ENCODE measurements around the gene MC1R.

The MC1R gene

GRCh38 chr16:89946515-89946914, 27.9 kb downstream of the MC1R start:
- Histone ChIP-seq H3K36me3 (ENCODE audit: control insufficient read depth in 1 of 2, insufficient read depth in 2 of 2, low read length in 2 of 2) (no peaks in the 10 kb centered on the region), H3K4me3 (ENCODE audit: low read depth in 1 of 2, low read length in 2 of 2) (no peak overlapping the region), H3K27me3 (ENCODE audit: low read depth, low read length) (no peaks in the 10 kb centered on the region), H3K4me1 (ENCODE audit: control insufficient read depth in 1 of 2, insufficient read depth in 2 of 2, low read length in 2 of 2) (peaks cover 0 to 16% of the 10 kb centered on the region in 2 donors), H3K27ac (ENCODE audit: low read length) (no peak overlapping the region), H3K9me3 (ENCODE audit: control insufficient read depth in 1 of 2, low read length in 2 of 2) (no peaks in the 10 kb centered on the region)

- Histone ChIP-seq H3K36me3 (ENCODE audit: control insufficient read depth in 1 of 2, insufficient read depth in 2 of 2, low read length in 2 of 2) (no peaks in the 10 kb centered on the region), H3K4me1 (ENCODE audit: control insufficient read depth in 1 of 2, insufficient read depth in 2 of 2, low read length in 2 of 2) (peaks cover 0 to 16% of the 10 kb centered on the region in 2 donors), H3K27ac (ENCODE audit: low read length) (no peak overlapping the region), H3K9me3 (ENCODE audit: control insufficient read depth in 1 of 2, low read length in 2 of 2) (no peaks in the 10 kb centered on the region), H3K4me3 (ENCODE audit: low read depth in 1 of 2, low read length in 2 of 2) (peak overlapping the region; percentile 33 to 71), H3K27me3 (ENCODE audit: low read depth, low read length) (no peaks in the 10 kb centered on the region)
These were observed 30.6 kb downstream of the MC1R start for GRCh38 chr16:89949121-89949742.

- H3K9me3 ChIP-seq (ENCODE audit: control insufficient read depth in 1 of 2, low read length in 2 of 2): no peaks in the 10 kb centered on the region
- no peaks in the 10 kb centered on the region for H3K36me3 ChIP-seq (ENCODE audit: control insufficient read depth in 1 of 2, insufficient read depth in 2 of 2, low read length in 2 of 2)
- H3K4me1 ChIP-seq (ENCODE audit: control insufficient read depth in 1 of 2, insufficient read depth in 2 of 2, low read length in 2 of 2): peaks cover 0 to 16% of the 10 kb centered on the region in 2 donors
- no peaks in the 10 kb centered on the region for H3K27me3 ChIP-seq (ENCODE audit: low read depth, low read length)
- H3K27ac ChIP-seq (ENCODE audit: low read length): no peak overlapping the region
- H3K4me3 ChIP-seq (ENCODE audit: low read depth in 1 of 2, low read length in 2 of 2): peak overlapping the region; percentile 33 to 71
These were observed 31.1 kb downstream of the MC1R start for GRCh38 chr16:89949756-89950155.

GRCh38 chr16:89951509-89951908, 32.8 kb downstream of the MC1R start:
- Histone ChIP-seq H3K36me3 (ENCODE audit: control insufficient read depth in 1 of 2, insufficient read depth in 2 of 2, low read length in 2 of 2) (peaks cover 0 to 13% of the 10 kb centered on the region in 2 donors), H3K4me1 (ENCODE audit: control insufficient read depth in 1 of 2, insufficient read depth in 2 of 2, low read length in 2 of 2) (peaks cover 0 to 16% of the 10 kb centered on the region in 2 donors), H3K9me3 (ENCODE audit: control insufficient read depth in 1 of 2, low read length in 2 of 2) (no peaks in the 10 kb centered on the region), H3K27ac (ENCODE audit: low read length) (no peak overlapping the region), H3K27me3 (ENCODE audit: low read depth, low read length) (no peaks in the 10 kb centered on the region), H3K4me3 (ENCODE audit: low read depth in 1 of 2, low read length in 2 of 2) (no peak overlapping the region)

DNA sequence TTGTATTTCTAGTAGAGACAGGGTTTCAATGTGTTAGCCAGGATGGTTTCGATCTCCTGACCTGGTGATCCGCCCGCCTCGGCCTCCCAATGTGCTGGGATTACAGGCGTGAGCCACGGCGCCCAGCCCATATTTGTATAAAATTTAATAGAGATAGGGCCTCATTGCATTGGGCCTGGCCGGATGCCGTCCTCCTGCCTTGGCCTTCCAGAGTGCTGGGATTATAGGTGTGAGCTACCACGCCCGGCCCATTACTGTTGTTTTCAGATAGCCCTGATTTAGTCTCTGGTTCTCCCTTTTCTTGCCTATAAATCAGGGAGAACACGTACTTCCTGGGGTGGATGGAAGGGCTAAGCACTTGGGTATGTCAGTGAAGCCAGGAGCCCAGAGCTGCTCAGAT, 33.4 kb downstream of the MC1R start:
- Histone ChIP-seq H3K9me3 (ENCODE audit: control insufficient read depth in 1 of 2, low read length in 2 of 2) (no peaks in the 10 kb centered on the region), H3K4me1 (ENCODE audit: control insufficient read depth in 1 of 2, insufficient read depth in 2 of 2, low read length in 2 of 2) (peaks cover 0 to 16% of the 10 kb centered on the region in 2 donors), H3K27ac (ENCODE audit: low read length) (no peak overlapping the region), H3K4me3 (ENCODE audit: low read depth in 1 of 2, low read length in 2 of 2) (no peak overlapping the region), H3K27me3 (ENCODE audit: low read depth, low read length) (no peaks in the 10 kb centered on the region), H3K36me3 (ENCODE audit: control insufficient read depth in 1 of 2, insufficient read depth in 2 of 2, low read length in 2 of 2) (peaks cover 0 to 19% of the 10 kb centered on the region in 2 donors)

GRCh38 chr16:89952551-89952950, 33.9 kb downstream of the MC1R start:
- H3K27me3 ChIP-seq (ENCODE audit: low read depth, low read length): no peaks in the 10 kb centered on the region
- H3K4me1 ChIP-seq (ENCODE audit: control insufficient read depth in 1 of 2, insufficient read depth in 2 of 2, low read length in 2 of 2): peaks cover 0 to 15% of the 10 kb centered on the region in 2 donors
- peaks cover 0 to 24% of the 10 kb centered on the region in 2 donors for H3K36me3 ChIP-seq (ENCODE audit: control insufficient read depth in 1 of 2, insufficient read depth in 2 of 2, low read length in 2 of 2)
- no peak overlapping the region for H3K4me3 ChIP-seq (ENCODE audit: low read depth in 1 of 2, low read length in 2 of 2)
- no peaks in the 10 kb centered on the region for H3K9me3 ChIP-seq (ENCODE audit: control insufficient read depth in 1 of 2, low read length in 2 of 2)
- no peak overlapping the region for H3K27ac ChIP-seq (ENCODE audit: low read length)

- Histone ChIP-seq H3K4me1 (ENCODE audit: control insufficient read depth in 1 of 2, insufficient read depth in 2 of 2, low read length in 2 of 2) (peaks cover 0 to 8% of the 10 kb centered on the region in 2 donors), H3K4me3 (ENCODE audit: low read depth in 1 of 2, low read length in 2 of 2) (no peak overlapping the region), H3K27ac (ENCODE audit: low read length) (no peak overlapping the region), H3K9me3 (ENCODE audit: control insufficient read depth in 1 of 2, low read length in 2 of 2) (no peaks in the 10 kb centered on the region), H3K27me3 (ENCODE audit: low read depth, low read length) (no peaks in the 10 kb centered on the region), H3K36me3 (ENCODE audit: control insufficient read depth in 1 of 2, insufficient read depth in 2 of 2, low read length in 2 of 2) (peaks cover 8 to 37% of the 10 kb centered on the region in 2 donors)
These were observed 35.2 kb downstream of the MC1R start for GRCh38 chr16:89953671-89954406.

DNA sequence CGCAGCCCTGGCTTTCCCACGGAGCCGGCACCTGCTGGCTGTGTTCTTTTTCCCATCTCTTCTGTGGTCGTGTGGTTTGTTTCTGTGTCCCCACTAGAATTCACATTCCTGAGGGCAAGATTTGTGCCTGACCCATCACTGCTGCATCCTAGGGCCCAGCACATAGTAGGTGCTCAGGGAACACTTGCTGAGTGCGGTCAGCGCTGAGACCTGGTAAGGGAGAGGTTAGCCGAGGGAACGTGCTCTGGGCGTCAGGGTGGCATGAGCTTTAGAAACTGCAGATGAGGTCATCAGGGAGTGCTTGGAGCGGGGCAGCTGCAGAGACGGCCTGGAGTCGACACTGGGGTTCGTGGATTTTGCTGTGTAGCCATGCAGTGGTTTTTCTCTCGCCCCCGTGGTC, 35.8 kb downstream of the MC1R start:
- H3K27ac ChIP-seq (ENCODE audit: low read length): no peak overlapping the region
- peaks cover 0 to 5% of the 10 kb centered on the region in 2 donors for H3K4me1 ChIP-seq (ENCODE audit: control insufficient read depth in 1 of 2, insufficient read depth in 2 of 2, low read length in 2 of 2)

DNA sequence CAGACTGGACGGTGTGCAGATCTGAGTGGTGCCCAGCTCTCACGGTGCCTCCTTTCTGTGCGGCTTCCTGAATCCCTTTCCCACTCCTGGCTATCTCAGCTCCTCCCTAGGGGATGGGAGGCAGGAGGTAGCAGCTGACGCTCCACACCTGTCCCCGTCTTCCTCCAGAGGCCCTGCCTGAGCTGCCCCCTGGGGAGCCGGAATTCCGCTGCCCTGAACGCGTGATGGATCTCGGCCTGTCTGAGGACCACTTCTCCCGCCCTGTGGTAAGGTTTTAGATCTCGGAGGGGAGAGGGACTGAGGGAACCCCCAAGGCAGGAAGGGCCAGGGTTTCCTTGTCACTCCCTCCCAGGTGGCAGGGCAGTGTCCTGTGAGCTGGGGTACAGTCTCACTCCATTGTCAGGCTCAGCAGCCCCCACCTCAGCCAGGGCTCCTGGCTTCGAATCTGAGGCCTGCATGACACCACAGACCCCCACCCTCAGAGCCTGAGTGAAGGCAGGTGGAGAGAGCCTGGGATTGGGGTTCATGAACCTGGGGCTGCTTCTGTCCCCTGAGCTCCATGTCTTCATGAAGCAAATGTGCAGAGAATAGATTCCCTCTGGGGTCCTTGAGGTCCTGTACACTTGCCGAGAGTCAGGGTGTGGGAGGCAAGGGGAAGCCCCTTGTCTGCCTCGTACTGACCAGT, 36.5 kb downstream of the MC1R start:
- H3K36me3 ChIP-seq (ENCODE audit: control insufficient read depth in 1 of 2, insufficient read depth in 2 of 2, low read length in 2 of 2): peaks cover 12 to 46% of the 10 kb centered on the region in 2 donors

More for the DNA sequence above, 35.8 kb downstream of the MC1R start:
- Histone ChIP-seq H3K36me3 (ENCODE audit: control insufficient read depth in 1 of 2, insufficient read depth in 2 of 2, low read length in 2 of 2) (peaks cover 12 to 42% of the 10 kb centered on the region in 2 donors), H3K4me3 (ENCODE audit: low read depth in 1 of 2, low read length in 2 of 2) (no peak overlapping the region), H3K27me3 (ENCODE audit: low read depth, low read length) (no peaks in the 10 kb centered on the region), H3K9me3 (ENCODE audit: control insufficient read depth in 1 of 2, low read length in 2 of 2) (no peaks in the 10 kb centered on the region)

DNA sequence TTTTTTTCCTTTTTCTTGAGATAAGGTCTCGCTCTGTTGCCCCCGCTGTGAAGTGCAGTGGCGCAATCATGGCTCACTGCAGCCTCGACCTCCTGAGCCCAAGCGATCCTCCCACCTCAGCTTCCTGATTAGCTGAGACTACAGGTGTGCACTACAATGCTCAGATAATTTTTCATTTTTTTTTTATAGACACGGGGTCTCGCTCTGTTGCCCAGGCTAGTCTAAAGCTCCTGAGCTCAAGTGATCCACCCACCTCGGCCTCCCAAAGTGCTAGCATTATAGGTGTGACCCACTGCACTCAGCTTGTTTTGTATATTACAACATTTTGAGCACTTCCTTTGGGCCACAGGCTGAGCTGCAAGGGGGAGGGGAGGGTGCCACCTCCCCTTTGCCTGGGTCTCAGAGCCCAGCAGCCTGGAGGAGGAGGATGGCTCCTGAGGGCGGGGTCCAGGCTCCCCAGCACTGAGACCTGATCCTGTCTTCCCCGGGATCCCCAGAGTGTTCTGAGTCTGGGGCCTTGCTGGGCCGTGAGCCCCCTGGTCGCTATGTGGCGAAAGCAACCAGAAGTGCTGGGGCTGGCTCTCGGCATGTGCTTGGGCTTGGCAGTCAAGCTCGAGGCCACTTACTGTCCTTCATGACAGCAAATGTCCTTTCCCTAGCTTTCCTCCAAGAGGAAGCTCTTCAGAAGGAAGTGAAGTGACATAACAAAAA, 38.0 kb downstream of the MC1R start:
- peak overlapping the region in 1 of 2 donors; percentile 48 for H3K4me3 ChIP-seq (ENCODE audit: low read depth in 1 of 2, low read length in 2 of 2)
- H3K36me3 ChIP-seq (ENCODE audit: control insufficient read depth in 1 of 2, insufficient read depth in 2 of 2, low read length in 2 of 2): peaks cover 15 to 60% of the 10 kb centered on the region in 2 donors
- H3K27me3 ChIP-seq (ENCODE audit: low read depth, low read length): no peaks in the 10 kb centered on the region
- no peaks in the 10 kb centered on the region for H3K4me1 ChIP-seq (ENCODE audit: control insufficient read depth in 1 of 2, insufficient read depth in 2 of 2, low read length in 2 of 2)
- no peak overlapping the region for H3K27ac ChIP-seq (ENCODE audit: low read length)
- no peaks in the 10 kb centered on the region for H3K9me3 ChIP-seq (ENCODE audit: control insufficient read depth in 1 of 2, low read length in 2 of 2)

More for the DNA sequence above, 36.5 kb downstream of the MC1R start:
- H3K27ac ChIP-seq (ENCODE audit: low read length): no peak overlapping the region
- H3K9me3 ChIP-seq (ENCODE audit: control insufficient read depth in 1 of 2, low read length in 2 of 2): no peaks in the 10 kb centered on the region
- H3K4me3 ChIP-seq (ENCODE audit: low read depth in 1 of 2, low read length in 2 of 2): no peak overlapping the region
- no peaks in the 10 kb centered on the region for H3K27me3 ChIP-seq (ENCODE audit: low read depth, low read length)
- no peaks in the 10 kb centered on the region for H3K4me1 ChIP-seq (ENCODE audit: control insufficient read depth in 1 of 2, insufficient read depth in 2 of 2, low read length in 2 of 2)
